ENCODE results near the gene CEP290. TPM values are rescaled to one million over a fixed set of nuclear protein-coding genes. Genes with fewer than 3 reads are reported as not detected.

Gene CEP290, protein sequence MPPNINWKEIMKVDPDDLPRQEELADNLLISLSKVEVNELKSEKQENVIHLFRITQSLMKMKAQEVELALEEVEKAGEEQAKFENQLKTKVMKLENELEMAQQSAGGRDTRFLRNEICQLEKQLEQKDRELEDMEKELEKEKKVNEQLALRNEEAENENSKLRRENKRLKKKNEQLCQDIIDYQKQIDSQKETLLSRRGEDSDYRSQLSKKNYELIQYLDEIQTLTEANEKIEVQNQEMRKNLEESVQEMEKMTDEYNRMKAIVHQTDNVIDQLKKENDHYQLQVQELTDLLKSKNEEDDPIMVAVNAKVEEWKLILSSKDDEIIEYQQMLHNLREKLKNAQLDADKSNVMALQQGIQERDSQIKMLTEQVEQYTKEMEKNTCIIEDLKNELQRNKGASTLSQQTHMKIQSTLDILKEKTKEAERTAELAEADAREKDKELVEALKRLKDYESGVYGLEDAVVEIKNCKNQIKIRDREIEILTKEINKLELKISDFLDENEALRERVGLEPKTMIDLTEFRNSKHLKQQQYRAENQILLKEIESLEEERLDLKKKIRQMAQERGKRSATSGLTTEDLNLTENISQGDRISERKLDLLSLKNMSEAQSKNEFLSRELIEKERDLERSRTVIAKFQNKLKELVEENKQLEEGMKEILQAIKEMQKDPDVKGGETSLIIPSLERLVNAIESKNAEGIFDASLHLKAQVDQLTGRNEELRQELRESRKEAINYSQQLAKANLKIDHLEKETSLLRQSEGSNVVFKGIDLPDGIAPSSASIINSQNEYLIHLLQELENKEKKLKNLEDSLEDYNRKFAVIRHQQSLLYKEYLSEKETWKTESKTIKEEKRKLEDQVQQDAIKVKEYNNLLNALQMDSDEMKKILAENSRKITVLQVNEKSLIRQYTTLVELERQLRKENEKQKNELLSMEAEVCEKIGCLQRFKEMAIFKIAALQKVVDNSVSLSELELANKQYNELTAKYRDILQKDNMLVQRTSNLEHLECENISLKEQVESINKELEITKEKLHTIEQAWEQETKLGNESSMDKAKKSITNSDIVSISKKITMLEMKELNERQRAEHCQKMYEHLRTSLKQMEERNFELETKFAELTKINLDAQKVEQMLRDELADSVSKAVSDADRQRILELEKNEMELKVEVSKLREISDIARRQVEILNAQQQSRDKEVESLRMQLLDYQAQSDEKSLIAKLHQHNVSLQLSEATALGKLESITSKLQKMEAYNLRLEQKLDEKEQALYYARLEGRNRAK (N-terminal part only)
- 10 to 100 TPM; 19.1 to 34.8 TPM for total RNA-seq
- 14.2 TPM for polyA plus RNA-seq (2013, experiment 1 of 2)
- 16.1 TPM for polyA plus RNA-seq (2013, experiment 2 of 2)
- long read RNA-seq, experiment 1, partial matches to known transcripts = 7 of 8 reads
- long read RNA-seq, experiment 1, other reads (novel, unspliced or antisense) = 1 of 8 reads
- long read RNA-seq, experiment 2, full-length matches to known transcripts = 5 of 23 reads
- long read RNA-seq, experiment 2, partial matches to known transcripts = 13 of 23 reads
- long read RNA-seq, experiment 2, other reads (novel, unspliced or antisense) = 5 of 23 reads
- long read RNA-seq, experiment 3, partial matches to known transcripts = 22 of 30 reads
- long read RNA-seq, experiment 3, other reads (novel, unspliced or antisense) = 8 of 30 reads
- long read RNA-seq, experiment 4, partial matches to known transcripts = 21 of 29 reads
- long read RNA-seq, experiment 4, other reads (novel, unspliced or antisense) = 8 of 29 reads

DNA sequence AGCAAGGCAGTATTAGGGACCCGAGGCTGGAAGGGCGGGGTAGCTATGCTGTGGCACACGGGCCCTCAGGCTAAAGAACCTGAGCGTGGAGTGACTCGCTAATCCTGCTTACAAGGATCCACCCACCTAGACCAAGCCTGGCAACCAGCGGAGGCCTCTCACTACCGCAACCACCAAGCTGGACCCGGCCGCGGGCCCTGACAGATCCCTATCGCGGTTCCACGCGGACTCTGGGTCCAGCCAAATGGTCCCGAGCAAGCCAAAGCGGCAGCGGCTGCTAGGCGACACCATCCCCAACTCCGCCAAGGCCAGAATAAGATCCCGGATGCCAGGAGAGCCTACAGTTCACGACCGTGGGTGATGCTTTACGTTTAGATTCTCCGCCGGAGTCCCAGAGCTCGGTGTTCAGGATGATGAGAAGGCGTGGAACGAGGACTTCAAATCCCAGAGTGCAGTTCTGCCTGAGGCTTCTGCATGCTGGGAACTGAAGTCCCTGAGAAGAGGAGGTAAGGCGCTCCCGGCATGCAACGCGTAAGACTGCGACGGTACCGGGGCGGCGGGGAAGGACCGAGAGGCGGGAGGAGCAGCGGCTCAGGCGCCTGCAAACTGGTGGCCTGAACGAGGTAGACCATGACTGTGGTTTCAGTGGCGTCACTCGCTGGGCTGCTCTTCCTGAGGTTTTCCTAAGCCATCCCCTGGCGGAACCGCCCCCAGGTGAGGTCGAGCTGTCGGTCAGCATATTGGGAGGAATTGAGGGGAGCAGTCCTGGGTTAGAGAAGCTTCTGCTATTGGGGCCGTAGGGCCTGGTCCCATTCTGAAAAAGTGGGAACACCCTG, at the start of gene CEP290, which contains the start of gene TMTC3:
Gene CEP290 (minus strand): TSS at position 315 of the 836 bp plus-strand sequence. CDS start 781 bp downstream, outside the sequence.
Gene TMTC3 (plus strand): TSS at position 534 of the 836 bp plus-strand sequence. CDS start 6,009 bp downstream, outside the sequence.
- Mint-ChIP-seq H3K27ac (peak within 1 kb of the TSS; percentile 94), H3K9me3 (no peaks in the 10 kb centered on the region), H3K36me3 (ENCODE audit: low read depth) (peaks cover 9% of the 10 kb centered on the region), H3K27me3 (ENCODE audit: insufficient read depth) (no peaks in the 10 kb centered on the region), H3K4me1 (peaks cover 30% of the 10 kb centered on the region), H3K4me3 (peak within 1 kb of the TSS; percentile 94)
- Histone ChIP-seq H3K9me3 (ENCODE audit: control insufficient read depth, low read length) (no peaks in the 10 kb centered on the region), H3K36me3 (ENCODE audit: control insufficient read depth, insufficient read depth, low read length) (no peaks in the 10 kb centered on the region), H3K27me3 (ENCODE audit: control insufficient read depth, insufficient read depth, low read length, poor library complexity, severe bottlenecking) (no peaks in the 10 kb centered on the region), H3K27ac (ENCODE audit: low read depth, low read length) (peak within 1 kb of the TSS; percentile 3), H3K4me3 (ENCODE audit: low read length) (peak within 1 kb of the TSS; percentile 90), H3K9ac (ENCODE audit: extremely low read depth, low read length, poor library complexity, severe bottlenecking) (peak within 1 kb of the TSS; percentile 73), H3K4me1 (ENCODE audit: control insufficient read depth, insufficient read depth, low read length) (no peaks in the 10 kb centered on the region)
- WGBS, 2 experiments (ENCODE audit: insufficient coverage in 1 of 2, insufficient read length in 1 of 2) = 0% methylated on average over 29 to 49 of the region's 49 CpGs
- peak; percentile 100 for DNase-seq
- TF ChIP-seq, protein P1, sequence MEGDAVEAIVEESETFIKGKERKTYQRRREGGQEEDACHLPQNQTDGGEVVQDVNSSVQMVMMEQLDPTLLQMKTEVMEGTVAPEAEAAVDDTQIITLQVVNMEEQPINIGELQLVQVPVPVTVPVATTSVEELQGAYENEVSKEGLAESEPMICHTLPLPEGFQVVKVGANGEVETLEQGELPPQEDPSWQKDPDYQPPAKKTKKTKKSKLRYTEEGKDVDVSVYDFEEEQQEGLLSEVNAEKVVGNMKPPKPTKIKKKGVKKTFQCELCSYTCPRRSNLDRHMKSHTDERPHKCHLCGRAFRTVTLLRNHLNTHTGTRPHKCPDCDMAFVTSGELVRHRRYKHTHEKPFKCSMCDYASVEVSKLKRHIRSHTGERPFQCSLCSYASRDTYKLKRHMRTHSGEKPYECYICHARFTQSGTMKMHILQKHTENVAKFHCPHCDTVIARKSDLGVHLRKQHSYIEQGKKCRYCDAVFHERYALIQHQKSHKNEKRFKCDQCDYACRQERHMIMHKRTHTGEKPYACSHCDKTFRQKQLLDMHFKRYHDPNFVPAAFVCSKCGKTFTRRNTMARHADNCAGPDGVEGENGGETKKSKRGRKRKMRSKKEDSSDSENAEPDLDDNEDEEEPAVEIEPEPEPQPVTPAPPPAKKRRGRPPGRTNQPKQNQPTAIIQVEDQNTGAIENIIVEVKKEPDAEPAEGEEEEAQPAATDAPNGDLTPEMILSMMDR (conservative IDR thresholded peaks at IDR 0.05) = no peak

DNA sequence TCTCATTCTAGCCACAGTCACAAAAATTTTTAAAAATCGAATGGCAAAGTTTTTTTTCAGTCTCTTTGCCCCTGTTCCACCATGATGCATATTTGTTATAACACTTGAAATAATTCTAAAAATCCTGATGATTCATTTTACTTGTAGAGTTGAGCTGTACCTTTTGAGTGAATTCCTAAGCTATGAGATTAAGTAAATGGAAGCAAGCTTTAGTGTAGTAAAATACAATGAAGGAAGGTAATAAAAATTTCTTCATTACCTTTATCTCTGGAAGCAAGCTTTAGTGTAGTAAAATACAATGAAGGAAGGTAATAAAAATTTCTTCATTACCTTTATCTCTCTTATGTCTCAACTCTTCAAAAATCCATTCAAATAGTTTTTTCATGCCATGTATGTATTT, 46.3 kb upstream of the CEP290 start:
- H3K9ac ChIP-seq (ENCODE audit: extremely low read depth, low read length, poor library complexity, severe bottlenecking) = no peak overlapping the region
- no peak overlapping the region for H3K27ac Mint-ChIP-seq
- peaks cover 24% of the 10 kb centered on the region for H3K9me3 ChIP-seq (ENCODE audit: control insufficient read depth, low read length)
- H3K4me3 ChIP-seq (ENCODE audit: low read length) = no peak overlapping the region
- H3K36me3 Mint-ChIP-seq (ENCODE audit: low read depth) = peaks cover 40% of the 10 kb centered on the region
- no peaks in the 10 kb centered on the region for H3K27me3 ChIP-seq (ENCODE audit: control insufficient read depth, insufficient read depth, low read length, poor library complexity, severe bottlenecking)
- H3K27ac ChIP-seq (ENCODE audit: low read depth, low read length) = no peak overlapping the region
- no peak for DNase-seq
- H3K36me3 ChIP-seq (ENCODE audit: control insufficient read depth, insufficient read depth, low read length) = peaks cover 27% of the 10 kb centered on the region
- no peak overlapping the region for H3K4me3 Mint-ChIP-seq
- H3K4me1 Mint-ChIP-seq = peaks cover 3% of the 10 kb centered on the region
- no peaks in the 10 kb centered on the region for H3K4me1 ChIP-seq (ENCODE audit: control insufficient read depth, insufficient read depth, low read length)
- H3K9me3 Mint-ChIP-seq = peaks cover 24% of the 10 kb centered on the region
- TF ChIP-seq, protein P1 (conservative IDR thresholded peaks at IDR 0.05) = no peak
- WGBS, 2 experiments (ENCODE audit: insufficient coverage in 1 of 2, insufficient read length in 1 of 2) = 85% methylated on average over 1 of the region's 1 CpG; no CpG with 5 or more reads in 1 of the 2 experiments
- no peaks in the 10 kb centered on the region for H3K27me3 Mint-ChIP-seq (ENCODE audit: insufficient read depth)

Measured in endodermal cell (in vitro differentiated cells).